Upper lobe of right lung (tissue), 1 donor: ENCODE results near the gene MYMX. TPM values are rescaled to one million over a fixed set of nuclear protein-coding genes. Genes with fewer than 3 reads are reported as not detected.
"Not testable (repeated sequence)": the region's sequence is repeated elsewhere in the genome, so short reads cannot be mapped to it uniquely, and the experiment has no call there.

Experiments used
- ATAC-seq: fragments of 200-7000 bp; cut with Tn5 transposase; one replicate; pipeline ENCODE4 v1.9.1; 2020; ENCODE audit warnings: mild to moderate bottlenecking, moderate library complexity
- DNase-seq: peaks from one replicate; pipeline ENCODE4 v3.0.0-alpha.2; 2020
- H3K27ac ChIP-seq: fragments of 200-600 bp; one replicate; pipeline ENCODE4 v1.8.0; 2022
- H3K27me3 ChIP-seq: fragments of 200-600 bp; one replicate; pipeline ENCODE4 v1.8.0; 2022; ENCODE audit warnings: mild to moderate bottlenecking
- H3K36me3 ChIP-seq: fragments of 200-600 bp; one replicate; pipeline ENCODE4 v1.8.0; 2022
- H3K4me1 ChIP-seq: fragments of 200-600 bp; one replicate; pipeline ENCODE4 v1.8.0; 2022
- H3K4me3 ChIP-seq: fragments of 200-600 bp; one replicate; pipeline ENCODE4 v1.8.0; 2022; ENCODE audit warnings: mild to moderate bottlenecking
- H3K9me3 ChIP-seq: fragments of 200-600 bp; one replicate; pipeline ENCODE4 v1.8.0; 2022
- CTCF ChIP-seq: fragments of 200-600 bp; IDR thresholded peaks from one replicate; pipeline ENCODE4 v1.8.0; 2022; ENCODE audit warnings: antibody characterized with exemption
- intact Hi-C: fragments of 100-400 bp; cut with DNase I; formaldehyde crosslinking; loops from one replicate; pipeline ENCODE4 v1.11.0; 2022
- total RNA-seq: library from RNA; stranded (reverse); fragmentation: NEBNext Ultra II Directional; extraction: Animal tissue kit (Norgen Biotek cat#: 25700); gene quantifications from one replicate; pipeline ENCODE4 v1.2.1, GENCODE V29; 2021
- donor health status: DM: no; HTN: yes; CAD: no; lungs with severe emphysema.

MYMX gene
- total RNA-seq, 1 donor from 2014 or later, result 0.52 TPM

DNA sequence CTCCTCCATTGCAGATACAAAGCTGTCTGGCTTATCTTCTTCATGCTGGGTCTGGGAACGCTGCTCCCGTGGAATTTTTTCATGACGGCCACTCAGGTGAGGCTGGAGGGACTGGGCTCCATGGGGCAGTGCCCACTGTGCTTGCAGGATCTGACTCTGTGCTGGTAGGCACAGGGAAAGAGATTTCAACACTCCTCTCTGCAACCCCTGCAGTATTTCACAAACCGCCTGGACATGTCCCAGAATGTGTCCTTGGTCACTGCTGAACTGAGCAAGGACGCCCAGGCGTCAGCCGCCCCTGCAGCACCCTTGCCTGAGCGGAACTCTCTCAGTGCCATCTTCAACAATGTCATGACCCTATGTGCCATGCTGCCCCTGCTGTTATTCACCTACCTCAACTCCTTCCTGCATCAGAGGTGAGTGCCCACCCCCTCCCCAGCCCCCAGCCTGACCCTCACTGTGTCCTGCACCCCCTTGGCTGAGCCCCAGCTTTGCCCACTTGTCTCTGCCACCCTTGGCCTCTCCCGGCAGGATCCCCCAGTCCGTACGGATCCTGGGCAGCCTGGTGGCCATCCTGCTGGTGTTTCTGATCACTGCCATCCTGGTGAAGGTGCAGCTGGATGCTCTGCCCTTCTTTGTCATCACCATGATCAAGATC is 12.8 kb downstream of the MYMX start:
- DNase-seq (no peak), ATAC-seq (peak; percentile 17)
- Histone ChIP-seq H3K4me3 (no peak overlapping the region), H3K9me3 (no peaks in the 10 kb centered on the region), H3K27me3 (no peaks in the 10 kb centered on the region), H3K36me3 (peaks cover 38% of the 10 kb centered on the region), H3K4me1 (peaks cover 26% of the 10 kb centered on the region), H3K27ac (no peak overlapping the region)
- intact Hi-C loops, result no loop called here
- TF ChIP-seq CTCF, result no peak

DNA sequence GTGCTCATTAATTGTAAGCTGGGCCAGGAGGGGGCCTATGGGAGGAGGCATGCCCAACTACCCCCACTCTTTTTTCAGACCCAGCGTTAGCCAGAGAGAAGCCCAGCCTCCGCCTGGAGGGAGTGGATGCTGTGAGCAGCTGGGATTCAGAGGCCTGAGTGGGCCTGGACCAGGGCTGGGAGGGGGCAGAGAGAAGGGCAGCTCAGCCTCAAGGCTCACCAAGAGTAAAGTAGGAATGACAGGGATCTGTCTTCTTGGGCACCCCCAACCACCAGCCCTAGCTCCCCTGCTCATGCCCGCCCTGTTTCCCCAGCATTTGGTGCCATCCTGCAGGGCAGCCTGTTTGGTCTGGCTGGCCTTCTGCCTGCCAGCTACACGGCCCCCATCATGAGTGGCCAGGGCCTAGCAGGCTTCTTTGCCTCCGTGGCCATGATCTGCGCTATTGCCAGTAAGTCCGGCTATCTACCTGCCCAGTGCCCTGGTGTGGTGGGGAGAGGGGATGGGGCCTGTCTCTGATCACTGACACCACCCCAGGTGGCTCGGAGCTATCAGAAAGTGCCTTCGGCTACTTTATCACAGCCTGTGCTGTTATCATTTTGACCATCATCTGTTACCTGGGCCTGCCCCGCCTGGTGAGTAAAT is 13.4 kb downstream of the MYMX start:
- no peak for TF ChIP-seq CTCF
- Histone ChIP-seq H3K27ac (no peak overlapping the region), H3K4me1 (peaks cover 29% of the 10 kb centered on the region), H3K4me3 (no peak overlapping the region), H3K36me3 (peaks cover 38% of the 10 kb centered on the region), H3K27me3 (no peaks in the 10 kb centered on the region), H3K9me3 (no peaks in the 10 kb centered on the region)
- intact Hi-C loops, result no loop called here
- ATAC-seq (no peak), DNase-seq (no peak)

DNA sequence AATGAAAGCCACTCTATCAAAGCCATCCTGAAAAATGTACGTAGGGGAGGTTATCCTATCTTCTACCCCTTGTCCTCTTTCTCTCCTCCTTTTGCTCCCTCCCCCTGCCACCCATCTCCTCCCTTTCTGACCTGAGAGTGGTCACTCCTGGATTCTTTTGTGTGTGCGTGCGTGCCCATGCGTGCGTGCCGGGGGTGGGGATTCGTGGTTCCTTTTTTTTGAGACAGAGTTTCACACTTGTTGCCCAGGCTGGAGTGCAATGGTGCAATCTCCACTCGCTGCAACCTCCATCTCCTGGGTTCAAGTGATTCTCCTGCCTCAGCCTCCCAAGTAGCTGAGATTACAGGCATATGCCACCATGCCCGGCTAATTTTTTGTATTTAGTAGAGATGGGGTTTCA is 14.7 kb downstream of the MYMX start:
- DNase-seq, ATAC-seq, intact Hi-C loops, H3K4me3 ChIP-seq, H3K9me3 ChIP-seq, H3K27me3 ChIP-seq, H3K27ac ChIP-seq: not testable (repeated sequence)
- peaks cover 25% of the 10 kb centered on the region for H3K4me1 ChIP-seq
- H3K36me3 ChIP-seq, result peaks cover 38% of the 10 kb centered on the region

DNA sequence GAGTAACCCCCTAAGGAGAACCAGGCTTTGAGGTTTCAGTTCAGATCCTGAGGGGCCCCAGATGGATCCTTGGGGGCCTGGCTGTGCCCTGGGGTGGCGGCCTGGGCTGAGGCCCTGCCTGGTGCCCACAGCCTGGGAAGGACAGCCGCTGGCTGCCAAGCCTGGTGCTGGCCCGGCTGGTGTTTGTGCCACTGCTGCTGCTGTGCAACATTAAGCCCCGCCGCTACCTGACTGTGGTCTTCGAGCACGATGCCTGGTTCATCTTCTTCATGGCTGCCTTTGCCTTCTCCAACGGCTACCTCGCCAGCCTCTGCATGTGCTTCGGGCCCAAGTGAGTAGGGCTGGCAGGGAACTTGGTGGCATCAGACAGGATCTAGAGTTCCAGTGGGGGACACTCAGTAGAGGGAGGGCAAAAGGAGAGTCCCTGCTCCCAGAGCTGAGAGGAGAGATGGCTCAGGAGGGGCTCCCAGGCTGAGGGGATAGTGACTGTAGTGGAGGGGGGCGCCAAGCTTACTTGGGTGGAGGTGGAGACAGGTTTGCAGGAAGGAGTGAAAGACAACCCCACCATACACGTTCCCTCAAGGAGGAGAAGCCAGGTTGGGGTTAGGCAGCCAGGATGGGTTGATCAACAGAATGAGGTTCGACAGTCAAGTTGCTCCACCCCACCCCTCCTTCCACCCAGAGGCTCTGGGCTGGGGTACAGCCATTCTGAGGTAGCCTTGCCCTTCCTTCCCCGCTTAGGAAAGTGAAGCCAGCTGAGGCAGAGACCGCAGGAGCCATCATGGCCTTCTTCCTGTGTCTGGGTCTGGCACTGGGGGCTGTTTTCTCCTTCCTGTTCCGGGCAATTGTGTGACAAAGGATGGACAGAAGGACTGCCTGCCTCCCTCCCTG is 16.2 kb downstream of the MYMX start:
- H3K4me1 ChIP-seq, result peaks cover 30% of the 10 kb centered on the region
- DNase-seq (no peak), ATAC-seq (no peak)
- no peak for TF ChIP-seq CTCF
- intact Hi-C loops, result no loop called here
- no peaks in the 10 kb centered on the region for H3K27me3 ChIP-seq
- no peak overlapping the region for H3K4me3 ChIP-seq
- peaks cover 38% of the 10 kb centered on the region for H3K36me3 ChIP-seq
- no peak overlapping the region for H3K27ac ChIP-seq
- no peaks in the 10 kb centered on the region for H3K9me3 ChIP-seq

DNA sequence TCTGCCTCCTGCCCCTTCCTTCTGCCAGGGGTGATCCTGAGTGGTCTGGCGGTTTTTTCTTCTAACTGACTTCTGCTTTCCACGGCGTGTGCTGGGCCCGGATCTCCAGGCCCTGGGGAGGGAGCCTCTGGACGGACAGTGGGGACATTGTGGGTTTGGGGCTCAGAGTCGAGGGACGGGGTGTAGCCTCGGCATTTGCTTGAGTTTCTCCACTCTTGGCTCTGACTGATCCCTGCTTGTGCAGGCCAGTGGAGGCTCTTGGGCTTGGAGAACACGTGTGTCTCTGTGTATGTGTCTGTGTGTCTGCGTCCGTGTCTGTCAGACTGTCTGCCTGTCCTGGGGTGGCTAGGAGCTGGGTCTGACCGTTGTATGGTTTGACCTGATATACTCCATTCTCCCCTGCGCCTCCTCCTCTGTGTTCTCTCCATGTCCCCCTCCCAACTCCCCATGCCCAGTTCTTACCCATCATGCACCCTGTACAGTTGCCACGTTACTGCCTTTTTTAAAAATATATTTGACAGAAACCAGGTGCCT is 16.9 kb downstream of the MYMX start:
- no peak for ATAC-seq
- H3K36me3 ChIP-seq, result peaks cover 38% of the 10 kb centered on the region
- peak overlapping the region; percentile 65 for H3K27ac ChIP-seq
- intact Hi-C loops, result no loop called here
- H3K9me3 ChIP-seq, result no peaks in the 10 kb centered on the region
- no peak overlapping the region for H3K4me3 ChIP-seq
- H3K27me3 ChIP-seq, result no peaks in the 10 kb centered on the region
- DNase-seq, result no peak
- peaks cover 30% of the 10 kb centered on the region for H3K4me1 ChIP-seq
- no peak for TF ChIP-seq CTCF
